ENCODE results near the gene HLA-A. TPM values are rescaled to one million over a fixed set of nuclear protein-coding genes. Genes with fewer than 3 reads are reported as not detected.
"Not testable (repeated sequence)": the region's sequence is repeated elsewhere in the genome, so short reads cannot be mapped to it uniquely, and the experiment has no call there.

The HLA-A gene
- total and polyA plus RNA-seq, 4 donors, result 112 to 246 (median 165) TPM

DNA sequence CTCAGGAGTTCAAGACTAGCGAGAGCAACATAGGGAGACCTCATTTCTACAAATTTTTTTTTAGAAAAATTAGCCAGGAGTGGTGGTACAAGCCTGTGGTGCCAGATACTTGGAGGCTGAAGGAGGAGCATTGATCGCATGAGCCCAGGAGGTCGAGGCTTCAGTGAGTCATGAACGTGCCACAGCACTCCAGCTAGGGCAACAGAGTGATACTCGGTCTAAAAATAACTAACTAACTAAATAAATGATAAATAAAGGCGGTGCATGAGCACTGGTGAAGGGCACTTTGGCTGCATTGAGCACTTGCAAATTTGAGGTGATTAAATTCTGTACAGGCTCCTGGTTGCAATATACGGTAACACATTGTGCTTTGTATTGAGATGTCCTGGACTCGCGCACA, 13.5 kb downstream of the HLA-A start:
- Histone ChIP-seq H3K27me3 (ENCODE audit: control insufficient read depth, insufficient read depth, low read length) (no peaks in the 10 kb centered on the region), H3K4me3 (ENCODE audit: low read depth, low read length) (no peak overlapping the region), H3K9me3 (ENCODE audit: control insufficient read depth, insufficient read depth, low read length) (no peaks in the 10 kb centered on the region), H3K36me3 (ENCODE audit: control insufficient read depth, insufficient read depth, low read length) (peaks cover 3% of the 10 kb centered on the region), H3K27ac (ENCODE audit: low read depth, low read length) (no peak overlapping the region), H3K4me1 (ENCODE audit: control insufficient read depth, insufficient read depth, low read length) (no peaks in the 10 kb centered on the region)
- WGBS (ENCODE audit: insufficient coverage), result no CpG with 5 or more reads among the region's 9 CpGs
- DNase-seq (ENCODE audit: low read depth in 4 of 6, low spot score in 6 of 6), result no peak

DNA sequence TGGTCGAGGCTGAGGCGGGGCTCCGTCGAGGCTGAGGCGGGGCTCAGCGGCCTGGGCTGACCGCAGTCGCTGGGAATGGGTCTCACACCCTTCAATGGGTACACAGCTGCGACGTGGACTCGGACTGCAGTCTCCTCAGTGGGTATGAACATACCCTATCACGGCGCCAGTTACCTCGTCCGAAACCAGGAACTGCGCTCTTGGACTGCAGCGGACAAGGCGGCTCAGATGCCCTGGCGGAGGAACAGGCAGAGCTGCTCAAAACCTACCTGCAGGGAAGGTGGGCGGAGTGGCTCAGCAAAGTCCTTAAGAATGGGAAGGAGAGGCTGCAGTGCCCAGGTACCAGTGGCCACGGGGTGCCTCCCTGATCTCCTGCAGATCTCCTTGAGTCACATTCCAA, 14.2 kb downstream of the HLA-A start:
- peaks cover 3% of the 10 kb centered on the region for H3K36me3 ChIP-seq (ENCODE audit: control insufficient read depth, insufficient read depth, low read length)
- no peaks in the 10 kb centered on the region for H3K9me3 ChIP-seq (ENCODE audit: control insufficient read depth, insufficient read depth, low read length)
- 68% methylated on average over 20 of the region's 21 CpGs for WGBS (ENCODE audit: insufficient coverage)
- no peaks in the 10 kb centered on the region for H3K4me1 ChIP-seq (ENCODE audit: control insufficient read depth, insufficient read depth, low read length)
- H3K4me3 ChIP-seq (ENCODE audit: low read depth, low read length), result no peak overlapping the region
- DNase-seq (ENCODE audit: low read depth in 4 of 6, low spot score in 6 of 6), result no peak
- H3K27me3 ChIP-seq (ENCODE audit: control insufficient read depth, insufficient read depth, low read length), result no peaks in the 10 kb centered on the region
- no peak overlapping the region for H3K27ac ChIP-seq (ENCODE audit: low read depth, low read length)

DNA sequence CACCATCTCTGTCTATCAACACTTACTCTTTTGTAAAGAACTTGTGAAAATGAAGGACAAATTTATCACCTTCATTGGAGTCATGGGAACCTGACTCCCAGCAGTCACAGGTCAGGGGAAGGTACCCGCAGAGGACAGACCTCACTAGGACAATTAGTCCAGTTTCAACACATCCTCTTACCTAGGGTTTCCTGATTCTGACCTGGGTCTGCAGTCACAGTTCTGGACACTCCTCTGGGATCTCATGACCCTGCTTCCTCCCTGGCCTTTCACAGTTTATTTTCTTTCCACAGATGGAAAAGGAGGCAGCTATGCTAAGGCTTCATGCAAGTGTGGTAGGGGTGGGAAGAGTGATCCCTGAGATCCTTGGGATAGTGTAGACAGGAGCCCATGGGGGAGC, 15.7 kb downstream of the HLA-A start:
- no peak for DNase-seq (ENCODE audit: low read depth in 4 of 6, low spot score in 6 of 6)
- Histone ChIP-seq H3K9me3 (ENCODE audit: control insufficient read depth, insufficient read depth, low read length) (no peaks in the 10 kb centered on the region), H3K27me3 (ENCODE audit: control insufficient read depth, insufficient read depth, low read length) (no peaks in the 10 kb centered on the region), H3K27ac (ENCODE audit: low read depth, low read length) (no peak overlapping the region), H3K36me3 (ENCODE audit: control insufficient read depth, insufficient read depth, low read length) (peaks cover 3% of the 10 kb centered on the region), H3K4me3 (ENCODE audit: low read depth, low read length) (no peak overlapping the region), H3K4me1 (ENCODE audit: control insufficient read depth, insufficient read depth, low read length) (no peaks in the 10 kb centered on the region)
- WGBS (ENCODE audit: insufficient coverage), result 78% methylated on average over 1 of the region's 1 CpG

DNA sequence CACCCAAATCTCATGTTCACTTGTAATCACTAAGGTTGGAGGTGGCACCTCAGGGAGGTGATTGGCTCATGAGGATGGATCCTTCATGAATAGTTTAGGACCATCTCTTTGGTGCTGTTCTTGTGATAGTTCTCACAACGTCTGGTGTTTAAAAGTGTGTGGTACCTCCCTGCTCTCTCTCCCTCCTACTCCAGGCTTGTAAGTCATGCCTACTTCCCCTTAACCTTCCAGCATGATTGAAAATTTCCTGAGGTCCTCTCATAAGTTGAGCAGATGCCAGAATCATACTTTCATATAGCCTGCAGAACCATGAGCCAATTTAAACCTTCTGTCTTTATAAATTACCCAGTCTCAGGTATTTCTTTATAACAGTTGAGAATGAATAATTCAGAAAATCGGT, 16.6 kb downstream of the HLA-A start:
- H3K4me3 ChIP-seq (ENCODE audit: low read depth, low read length), result no peak overlapping the region
- DNase-seq (ENCODE audit: low read depth in 4 of 6, low spot score in 6 of 6), result no peak
- H3K36me3 ChIP-seq (ENCODE audit: control insufficient read depth, insufficient read depth, low read length), result peaks cover 3% of the 10 kb centered on the region
- H3K27me3 ChIP-seq (ENCODE audit: control insufficient read depth, insufficient read depth, low read length), result no peaks in the 10 kb centered on the region
- WGBS (ENCODE audit: insufficient coverage), result 85% methylated on average over 1 of the region's 2 CpGs
- H3K27ac ChIP-seq (ENCODE audit: low read depth, low read length), result no peak overlapping the region
- H3K4me1 ChIP-seq (ENCODE audit: control insufficient read depth, insufficient read depth, low read length), result no peaks in the 10 kb centered on the region
- no peaks in the 10 kb centered on the region for H3K9me3 ChIP-seq (ENCODE audit: control insufficient read depth, insufficient read depth, low read length)

DNA sequence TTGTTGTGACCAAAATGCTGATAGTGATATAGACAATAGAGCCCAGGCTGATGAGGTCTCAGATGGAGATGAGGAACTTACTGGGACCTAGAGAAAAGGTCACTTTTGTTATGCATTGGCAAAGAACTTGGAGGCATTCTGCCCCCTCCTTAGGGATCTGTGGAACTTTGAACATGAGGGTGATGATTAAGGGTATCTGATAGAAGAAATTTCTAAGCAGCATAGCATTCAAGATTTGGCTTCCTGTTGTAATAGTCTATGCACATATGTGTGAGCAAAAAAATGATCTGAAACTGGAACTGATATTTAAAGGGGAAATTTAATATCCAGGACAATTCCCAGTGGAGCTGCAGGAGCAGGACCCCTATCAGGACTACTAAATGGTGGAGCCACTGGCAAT, 17.1 kb downstream of the HLA-A start:
- no peaks in the 10 kb centered on the region for H3K9me3 ChIP-seq (ENCODE audit: control insufficient read depth, insufficient read depth, low read length)
- H3K27me3 ChIP-seq (ENCODE audit: control insufficient read depth, insufficient read depth, low read length), result no peaks in the 10 kb centered on the region
- no peaks in the 10 kb centered on the region for H3K4me1 ChIP-seq (ENCODE audit: control insufficient read depth, insufficient read depth, low read length)
- no peak for DNase-seq (ENCODE audit: low read depth in 4 of 6, low spot score in 6 of 6)
- H3K27ac ChIP-seq (ENCODE audit: low read depth, low read length), result no peak overlapping the region
- H3K36me3 ChIP-seq (ENCODE audit: control insufficient read depth, insufficient read depth, low read length), result peaks cover 3% of the 10 kb centered on the region
- no peak overlapping the region for H3K4me3 ChIP-seq (ENCODE audit: low read depth, low read length)

DNA sequence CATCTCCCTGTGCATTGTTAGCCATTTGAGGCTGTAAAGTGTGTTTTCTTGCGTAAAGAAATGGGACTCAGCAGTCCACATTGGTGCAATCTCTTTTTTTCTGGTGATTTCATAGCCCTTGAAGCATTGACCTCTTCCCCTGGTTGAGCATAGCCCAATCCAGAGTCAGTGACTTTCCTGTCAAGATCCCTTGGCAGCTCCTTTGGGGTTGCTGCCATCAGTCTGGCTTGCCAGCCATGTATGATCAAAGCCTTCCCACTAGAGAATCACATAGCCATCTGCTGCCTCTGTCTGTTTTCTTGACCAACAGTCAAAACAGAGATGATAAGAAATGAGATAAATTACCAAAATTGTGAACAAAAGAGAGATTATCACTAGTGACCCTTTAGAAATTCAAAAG, 19.6 kb downstream of the HLA-A start:
- no peak overlapping the region for H3K4me3 ChIP-seq (ENCODE audit: low read depth, low read length)
- H3K9me3 ChIP-seq (ENCODE audit: control insufficient read depth, insufficient read depth, low read length), result no peaks in the 10 kb centered on the region
- no peak for DNase-seq (ENCODE audit: low read depth in 4 of 6, low spot score in 6 of 6)
- WGBS (ENCODE audit: insufficient coverage), result 100% methylated on average over 1 of the region's 1 CpG
- H3K4me1 ChIP-seq (ENCODE audit: control insufficient read depth, insufficient read depth, low read length), result peaks cover 17% of the 10 kb centered on the region
- no peaks in the 10 kb centered on the region for H3K36me3 ChIP-seq (ENCODE audit: control insufficient read depth, insufficient read depth, low read length)
- no peak overlapping the region for H3K27ac ChIP-seq (ENCODE audit: low read depth, low read length)
- H3K27me3 ChIP-seq (ENCODE audit: control insufficient read depth, insufficient read depth, low read length), result no peaks in the 10 kb centered on the region

DNA sequence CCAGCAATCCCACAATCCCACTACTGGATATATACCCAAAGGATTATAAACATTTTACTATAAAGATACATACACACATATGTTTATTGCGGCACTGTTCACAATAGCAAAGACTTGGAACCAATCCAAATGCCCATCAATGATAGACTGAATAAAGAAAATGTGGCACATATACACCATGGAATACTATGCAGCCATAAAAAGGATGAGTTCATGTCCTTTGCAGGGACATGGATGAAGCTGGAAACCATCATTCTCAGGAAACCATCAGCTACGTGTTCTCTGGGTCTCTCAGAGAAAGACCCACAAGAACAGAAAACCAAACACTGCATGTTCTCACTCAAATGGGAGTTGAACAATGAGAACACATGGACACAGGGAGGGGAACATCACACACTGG, 21.4 kb downstream of the HLA-A start:
- H3K36me3 ChIP-seq (ENCODE audit: control insufficient read depth, insufficient read depth, low read length); H3K27ac ChIP-seq (ENCODE audit: low read depth, low read length): not testable (repeated sequence)
- no CpG with 5 or more reads among the region's 2 CpGs for WGBS (ENCODE audit: insufficient coverage)

DNA sequence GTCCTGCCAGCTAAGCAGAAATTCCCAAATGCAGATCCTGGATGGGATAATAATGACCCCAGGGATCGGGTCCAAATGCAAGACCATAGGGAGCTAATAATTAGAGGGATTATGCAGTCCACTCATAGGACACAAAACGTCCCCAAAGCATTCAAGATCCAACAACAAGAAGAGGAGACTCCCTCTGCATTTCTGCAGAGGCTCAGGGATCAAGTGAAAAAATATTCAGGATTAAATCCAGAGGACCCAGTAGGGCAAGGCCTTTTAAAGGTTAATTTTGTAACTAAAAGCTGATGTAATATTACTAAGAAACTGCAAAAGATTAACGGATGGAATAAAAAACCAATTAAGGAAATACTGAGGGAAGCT, 22.2 kb downstream of the HLA-A start:
- Histone ChIP-seq H3K36me3 (ENCODE audit: control insufficient read depth, insufficient read depth, low read length) (no peaks in the 10 kb centered on the region), H3K27me3 (ENCODE audit: control insufficient read depth, insufficient read depth, low read length) (no peaks in the 10 kb centered on the region), H3K9me3 (ENCODE audit: control insufficient read depth, insufficient read depth, low read length) (no peaks in the 10 kb centered on the region), H3K27ac (ENCODE audit: low read depth, low read length) (peak overlapping the region; percentile 4), H3K4me1 (ENCODE audit: control insufficient read depth, insufficient read depth, low read length) (peaks cover 17% of the 10 kb centered on the region), H3K4me3 (ENCODE audit: low read depth, low read length) (no peak overlapping the region)
- WGBS (ENCODE audit: insufficient coverage), result 0% methylated on average over 1 of the region's 3 CpGs
- peak in 1 of 6 donors; percentile 3 for DNase-seq (ENCODE audit: low read depth in 4 of 6, low spot score in 6 of 6)

More for the DNA sequence above, 21.4 kb downstream of the HLA-A start:
- peaks cover 17% of the 10 kb centered on the region for H3K4me1 ChIP-seq (ENCODE audit: control insufficient read depth, insufficient read depth, low read length)
- not testable (repeated sequence) for H3K9me3 ChIP-seq (ENCODE audit: control insufficient read depth, insufficient read depth, low read length); DNase-seq (ENCODE audit: low read depth in 4 of 6, low spot score in 6 of 6); H3K4me3 ChIP-seq (ENCODE audit: low read depth, low read length); H3K27me3 ChIP-seq (ENCODE audit: control insufficient read depth, insufficient read depth, low read length)

DNA sequence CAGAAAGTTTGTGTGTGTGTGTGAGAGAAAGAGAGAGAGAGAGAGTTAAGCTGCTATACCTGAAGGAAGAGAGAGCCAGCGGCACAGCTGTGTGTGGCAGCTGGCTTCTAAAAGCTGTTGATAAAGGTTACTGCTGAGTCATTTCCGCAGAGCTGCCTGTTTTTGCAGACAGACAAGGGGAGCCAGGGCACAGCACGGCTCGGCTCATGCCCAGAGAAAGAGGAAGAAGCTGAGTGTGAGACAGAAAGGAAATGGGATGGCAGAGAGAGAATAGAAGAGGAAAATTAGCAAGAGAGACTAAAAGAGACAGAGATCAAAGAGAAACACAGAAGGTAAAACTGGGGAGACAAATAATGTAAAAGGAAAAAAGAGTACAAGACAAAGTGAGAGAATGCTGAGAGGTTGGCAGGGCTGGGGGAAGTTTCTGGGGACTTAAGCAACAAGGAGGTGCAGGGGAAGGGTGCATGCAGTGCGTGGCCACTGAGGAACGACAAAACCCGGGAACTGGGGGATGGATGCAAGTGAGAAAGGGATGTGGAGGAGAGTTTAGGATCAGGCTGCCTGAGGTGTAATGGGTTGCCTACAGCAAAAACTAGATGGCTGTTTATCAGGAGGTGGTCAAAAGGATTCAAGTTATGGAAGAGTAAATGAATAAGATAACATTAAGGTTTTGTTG, 22.7 kb downstream of the HLA-A start:
- H3K27ac ChIP-seq (ENCODE audit: low read depth, low read length), result peak overlapping the region; percentile 73
- H3K36me3 ChIP-seq (ENCODE audit: control insufficient read depth, insufficient read depth, low read length), result no peaks in the 10 kb centered on the region
- WGBS (ENCODE audit: insufficient coverage), result 5% methylated on average over 7 of the region's 7 CpGs
- no peaks in the 10 kb centered on the region for H3K27me3 ChIP-seq (ENCODE audit: control insufficient read depth, insufficient read depth, low read length)
- no peaks in the 10 kb centered on the region for H3K9me3 ChIP-seq (ENCODE audit: control insufficient read depth, insufficient read depth, low read length)
- no peak overlapping the region for H3K4me3 ChIP-seq (ENCODE audit: low read depth, low read length)
- peaks cover 17% of the 10 kb centered on the region for H3K4me1 ChIP-seq (ENCODE audit: control insufficient read depth, insufficient read depth, low read length)
- DNase-seq (ENCODE audit: low read depth in 4 of 6, low spot score in 6 of 6), result peak in 2 of 6 donors; percentile 75 to 87

DNA sequence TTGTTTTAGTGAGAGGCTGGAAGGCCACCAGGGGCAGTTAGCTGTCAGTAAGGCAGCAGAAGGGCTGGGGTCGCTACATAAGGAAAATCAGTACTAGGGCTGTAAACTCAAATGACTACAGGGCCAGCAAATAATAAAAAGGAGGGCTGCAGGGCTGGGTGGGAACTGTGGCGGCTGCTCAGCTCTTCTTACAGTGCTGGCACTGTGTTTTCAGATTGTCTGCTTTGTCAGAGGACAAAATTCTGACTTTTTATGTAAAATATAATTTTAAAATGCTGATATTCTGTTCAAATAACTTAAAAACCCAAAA, 23.2 kb downstream of the HLA-A start:
- H3K27ac ChIP-seq (ENCODE audit: low read depth, low read length), result peak overlapping the region; percentile 73
- no peaks in the 10 kb centered on the region for H3K27me3 ChIP-seq (ENCODE audit: control insufficient read depth, insufficient read depth, low read length)
- H3K9me3 ChIP-seq (ENCODE audit: control insufficient read depth, insufficient read depth, low read length), result no peaks in the 10 kb centered on the region
- 23% methylated on average over 2 of the region's 2 CpGs for WGBS (ENCODE audit: insufficient coverage)
- no peaks in the 10 kb centered on the region for H3K36me3 ChIP-seq (ENCODE audit: control insufficient read depth, insufficient read depth, low read length)
- H3K4me3 ChIP-seq (ENCODE audit: low read depth, low read length), result no peak overlapping the region
- no peak for DNase-seq (ENCODE audit: low read depth in 4 of 6, low spot score in 6 of 6)
- H3K4me1 ChIP-seq (ENCODE audit: control insufficient read depth, insufficient read depth, low read length), result peaks cover 17% of the 10 kb centered on the region

All from spinal cord (tissue), 10 donors.